HFF-Myc (cell line): Measurements from ENCODE around the gene HHATL.

Source experiments
- DNase-seq: peaks from one replicate; pipeline ENCODE4 v3.0.0-alpha.2; 2011; ENCODE audit warnings: low read depth; ENCODE audit errors: extremely low read depth
- H3K4me3 ChIP-seq: replicated peaks from 2 replicates; pipeline ENCODE4 v1.5.1; 2011; ENCODE audit warnings: low read depth, mild to moderate bottlenecking, control low read depth, low read length
- TF ChIP-seq, protein P1 (sequence below): IDR thresholded peaks from 2 replicates; pipeline ENCODE4 v1.5.1; 2012; ENCODE audit warnings: mild to moderate bottlenecking, low read depth, low read length, control low read depth; ENCODE audit errors: missing control alignments

Gene HHATL

DNA sequence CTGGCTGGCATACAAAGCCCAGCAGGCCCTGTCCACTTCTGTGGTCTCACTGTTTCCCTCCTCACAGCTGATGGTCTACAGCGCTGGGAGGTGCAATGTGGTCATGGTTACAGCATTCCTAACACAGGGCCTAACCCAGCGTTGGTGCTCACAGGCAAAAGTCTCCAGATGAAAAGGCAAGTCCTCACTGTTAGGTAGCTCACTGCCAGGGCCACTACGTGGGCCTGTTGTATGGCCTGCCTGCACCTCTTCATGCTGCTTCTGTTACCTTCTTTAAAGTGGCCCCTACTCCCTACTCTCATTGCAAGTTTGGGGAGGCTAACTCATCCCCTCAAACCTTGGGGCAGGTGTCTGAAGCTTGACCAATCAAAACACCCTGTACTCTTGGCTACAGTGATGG, 39.2 kb upstream of the HHATL start:
- TF ChIP-seq, protein P1, sequence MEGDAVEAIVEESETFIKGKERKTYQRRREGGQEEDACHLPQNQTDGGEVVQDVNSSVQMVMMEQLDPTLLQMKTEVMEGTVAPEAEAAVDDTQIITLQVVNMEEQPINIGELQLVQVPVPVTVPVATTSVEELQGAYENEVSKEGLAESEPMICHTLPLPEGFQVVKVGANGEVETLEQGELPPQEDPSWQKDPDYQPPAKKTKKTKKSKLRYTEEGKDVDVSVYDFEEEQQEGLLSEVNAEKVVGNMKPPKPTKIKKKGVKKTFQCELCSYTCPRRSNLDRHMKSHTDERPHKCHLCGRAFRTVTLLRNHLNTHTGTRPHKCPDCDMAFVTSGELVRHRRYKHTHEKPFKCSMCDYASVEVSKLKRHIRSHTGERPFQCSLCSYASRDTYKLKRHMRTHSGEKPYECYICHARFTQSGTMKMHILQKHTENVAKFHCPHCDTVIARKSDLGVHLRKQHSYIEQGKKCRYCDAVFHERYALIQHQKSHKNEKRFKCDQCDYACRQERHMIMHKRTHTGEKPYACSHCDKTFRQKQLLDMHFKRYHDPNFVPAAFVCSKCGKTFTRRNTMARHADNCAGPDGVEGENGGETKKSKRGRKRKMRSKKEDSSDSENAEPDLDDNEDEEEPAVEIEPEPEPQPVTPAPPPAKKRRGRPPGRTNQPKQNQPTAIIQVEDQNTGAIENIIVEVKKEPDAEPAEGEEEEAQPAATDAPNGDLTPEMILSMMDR = no peak
- DNase-seq = no peak
- no peak overlapping the region for H3K4me3 ChIP-seq

DNA sequence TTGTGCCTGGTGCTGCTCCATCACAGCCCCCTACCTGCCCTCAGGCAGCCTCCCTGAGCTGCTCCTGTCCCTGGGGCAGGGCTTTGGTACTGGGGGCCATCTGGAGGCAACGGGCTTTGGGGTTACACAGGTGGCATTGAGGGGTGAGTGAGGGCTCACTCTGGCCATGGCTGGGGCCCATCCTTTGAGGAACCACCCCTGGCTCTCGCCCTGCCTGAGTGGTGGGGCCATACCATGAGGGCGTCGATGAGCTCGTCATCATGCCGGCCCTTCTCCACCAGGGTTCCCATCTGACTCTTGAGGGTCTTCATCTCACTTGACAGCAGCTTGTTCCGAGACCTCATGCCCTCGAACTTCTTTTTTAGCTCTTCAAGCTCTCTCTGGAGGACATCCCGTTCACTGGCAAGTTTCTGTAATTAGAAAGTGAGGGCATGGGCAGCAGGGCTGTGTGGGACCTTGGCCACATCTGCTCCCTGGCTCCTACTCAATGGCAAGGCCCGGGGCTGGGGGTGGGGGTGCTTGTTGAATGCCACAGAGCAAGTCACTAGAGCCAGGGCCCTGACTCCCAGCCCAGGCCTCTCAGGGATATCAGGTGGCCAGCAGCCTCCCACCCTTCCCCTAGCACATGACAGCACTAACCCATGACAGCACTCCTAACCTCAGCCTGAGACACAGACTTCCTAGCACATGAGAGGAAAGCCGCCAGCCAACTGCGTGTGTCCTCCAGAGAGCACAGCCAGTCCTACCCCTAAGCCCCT, 37.0 kb upstream of the HHATL start:
- TF ChIP-seq, protein P1 = no peak
- no peak overlapping the region for H3K4me3 ChIP-seq
- no peak for DNase-seq

DNA sequence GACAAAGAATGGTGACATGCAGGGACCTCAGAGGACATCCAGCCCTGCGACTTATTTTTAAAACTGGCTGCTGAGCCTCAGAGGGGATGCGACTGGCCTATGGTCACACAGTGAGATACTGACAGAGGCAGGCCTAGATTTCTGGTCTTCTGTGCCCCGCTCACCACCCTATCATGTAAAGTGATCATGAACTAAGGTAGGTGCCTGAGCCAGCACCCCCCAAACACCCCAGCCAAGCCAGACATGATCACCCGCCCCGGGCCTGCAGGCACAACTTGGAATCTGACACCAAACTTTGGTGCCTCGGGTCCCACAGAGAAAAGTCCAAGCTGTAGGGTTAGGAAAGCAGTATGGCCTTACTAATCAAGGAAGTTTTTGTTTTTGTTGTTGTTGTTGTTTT, 33.9 kb upstream of the HHATL start:
- no peak for DNase-seq
- TF ChIP-seq, protein P1 = no peak
- H3K4me3 ChIP-seq = no peak overlapping the region

DNA sequence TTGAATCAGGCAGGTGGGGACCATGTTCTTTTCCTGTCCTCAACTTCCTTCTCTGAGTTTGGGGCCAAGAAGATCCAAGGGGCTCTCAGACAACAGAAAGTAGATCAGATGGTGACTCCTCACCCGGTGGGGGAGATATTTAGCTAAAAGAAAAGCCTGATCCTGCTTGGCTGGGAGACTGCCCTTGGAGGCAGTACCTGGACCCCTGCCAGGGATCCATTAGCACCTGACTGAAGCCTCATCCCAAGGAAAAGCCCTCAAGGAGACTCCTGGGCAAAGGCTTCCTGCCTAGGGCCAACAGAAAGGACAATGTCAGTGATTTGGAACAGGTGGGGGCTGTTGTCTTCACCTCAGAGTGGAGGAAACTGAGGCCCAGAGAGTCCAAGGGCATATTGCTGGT, 33.5 kb upstream of the HHATL start:
- no peak for DNase-seq
- TF ChIP-seq, protein P1 = no peak
- H3K4me3 ChIP-seq = no peak overlapping the region

DNA sequence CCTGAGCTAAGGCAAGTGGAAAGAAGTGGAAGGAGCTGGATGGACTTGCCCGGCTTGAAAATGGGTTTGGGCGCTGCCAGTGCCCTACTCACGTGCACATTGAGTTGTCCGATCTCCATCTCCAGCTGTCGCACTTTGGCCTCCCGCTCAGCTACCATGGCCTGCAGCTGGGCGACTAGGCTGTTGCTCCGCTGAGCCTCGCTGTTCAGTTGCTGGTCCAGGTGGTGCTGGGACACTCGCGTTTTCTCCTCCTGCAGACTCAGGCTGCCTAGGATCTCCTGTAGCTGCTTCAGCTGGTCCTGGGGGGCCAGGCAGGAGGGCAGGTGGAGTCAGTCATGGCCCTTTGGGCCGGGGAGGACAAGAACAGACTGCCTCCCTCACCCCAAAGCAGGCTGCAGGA, 33.0 kb upstream of the HHATL start:
- DNase-seq = no peak
- TF ChIP-seq, protein P1 = no peak
- no peak overlapping the region for H3K4me3 ChIP-seq

DNA sequence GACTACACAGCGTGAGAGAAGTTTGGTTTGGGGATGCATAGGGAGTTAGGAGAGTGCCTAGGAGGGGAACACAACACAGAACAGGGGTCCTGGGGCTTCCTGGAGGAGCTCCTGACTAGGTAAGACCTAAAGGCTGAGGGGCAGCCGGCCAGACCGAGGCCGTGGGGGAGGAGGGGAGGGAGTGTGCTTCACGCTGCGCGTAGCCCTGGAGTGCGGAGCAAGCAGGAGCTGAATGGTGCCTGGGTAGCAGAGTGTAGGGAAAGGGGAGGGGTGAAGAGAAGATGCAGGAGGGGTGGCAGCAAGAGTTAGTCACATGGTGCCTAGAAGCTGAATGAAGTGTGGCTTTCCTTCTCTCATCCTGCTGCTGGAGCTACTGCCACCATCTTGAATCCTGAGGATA, 32.4 kb upstream of the HHATL start:
- H3K4me3 ChIP-seq = no peak overlapping the region
- no peak for DNase-seq
- TF ChIP-seq, protein P1 = no peak
